ENCODE results near the gene AGPAT4. TPM values are rescaled to one million over a fixed set of nuclear protein-coding genes. Genes with fewer than 3 reads are reported as not detected.

The AGPAT4 gene
- total and polyA plus RNA-seq, 2 of the 13 experiments (the other 11 are each of a cell fraction or from before 2014, with no cell fraction given): 0.07 to 0.13 TPM

- H3K27me3 ChIP-seq (ENCODE audit: control insufficient read depth in 1 of 2, insufficient read depth in 2 of 2, low read length in 2 of 2): no peaks in the 10 kb centered on the region; a peak in 1 of 5 replicates
- FAIRE-seq: no peak
- H3K36me3 ChIP-seq (replicated peaks in 1 of 2; ENCODE audit: control insufficient read depth in 1 of 2, insufficient read depth in 2 of 2, low read length in 2 of 2): no peaks in the 10 kb centered on the region
- no TSS peak for BruUV-seq (replicated peaks)
- ChIA-PET CTCF (ENCODE audit: low intra/inter-chr PET ratio, low total read pairs) (no interaction called here), POLR2A (no interaction called here)
- intact Hi-C loops (cut with micrococcal nuclease; ENCODE audit: unreplicated experiment): loop anchor here (5.0 kb wide), 1 partner anchor 231 kb away; no protein-coding TSS in a partner anchor
- 63% methylated on average over 11 of the region's 11 CpGs for WGBS (ENCODE audit: low lambda C conversion rate)
- H3K4me2 ChIP-seq (ENCODE audit: low read depth, low read length): no peak overlapping the region
- no peak overlapping the region for H3K9ac ChIP-seq (ENCODE audit: insufficient read depth, low read depth, low read length)
- H3K9me3 ChIP-seq (ENCODE audit: low read length): no peaks in the 10 kb centered on the region
- H3K4me3 ChIP-seq (replicated peaks in 1 of 3; ENCODE audit: insufficient read depth in 1 of 3, low read depth in 2 of 3, low read length in 3 of 3): no peak overlapping the region
- H3K27ac ChIP-seq (ENCODE audit: extremely low read length, insufficient read depth, low read length): no peak overlapping the region
- ATAC-seq: no peak
- H3K79me2 ChIP-seq (ENCODE audit: insufficient read depth, low read length): no peaks in the 10 kb centered on the region
- no peaks in the 10 kb centered on the region for H4K20me1 ChIP-seq (ENCODE audit: insufficient read depth, low read length)
- TF ChIP-seq, protein P1, sequence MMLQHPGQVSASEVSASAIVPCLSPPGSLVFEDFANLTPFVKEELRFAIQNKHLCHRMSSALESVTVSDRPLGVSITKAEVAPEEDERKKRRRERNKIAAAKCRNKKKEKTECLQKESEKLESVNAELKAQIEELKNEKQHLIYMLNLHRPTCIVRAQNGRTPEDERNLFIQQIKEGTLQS (CRISPR knock-in tag; IDR thresholded peaks at IDR 0.05): no peak
- TF ChIP-seq ZSCAN25 (CRISPR knock-in tag; IDR thresholded peaks at IDR 0.05) (no peak), FOSL2 (CRISPR knock-in tag; IDR thresholded peaks at IDR 0.05) (no peak), PTBP1 (IDR thresholded peaks at IDR 0.05; ENCODE audit: low read depth, low read length, poor library complexity, severe bottlenecking) (no peak), ZFP91 (CRISPR knock-in tag; IDR thresholded peaks at IDR 0.05; ENCODE audit: borderline replicate concordance) (no peak), ZSCAN20 (CRISPR knock-in tag; IDR thresholded peaks at IDR 0.05; ENCODE audit: borderline replicate concordance) (no peak), CEBPB (IDR thresholded peaks at IDR 0.05; ENCODE audit: borderline replicate concordance, low read depth, low read length) (no peak), NAIF1 (CRISPR knock-in tag; IDR thresholded peaks at IDR 0.05; ENCODE audit: borderline replicate concordance) (no peak)
- TF ChIP-seq, protein P2, sequence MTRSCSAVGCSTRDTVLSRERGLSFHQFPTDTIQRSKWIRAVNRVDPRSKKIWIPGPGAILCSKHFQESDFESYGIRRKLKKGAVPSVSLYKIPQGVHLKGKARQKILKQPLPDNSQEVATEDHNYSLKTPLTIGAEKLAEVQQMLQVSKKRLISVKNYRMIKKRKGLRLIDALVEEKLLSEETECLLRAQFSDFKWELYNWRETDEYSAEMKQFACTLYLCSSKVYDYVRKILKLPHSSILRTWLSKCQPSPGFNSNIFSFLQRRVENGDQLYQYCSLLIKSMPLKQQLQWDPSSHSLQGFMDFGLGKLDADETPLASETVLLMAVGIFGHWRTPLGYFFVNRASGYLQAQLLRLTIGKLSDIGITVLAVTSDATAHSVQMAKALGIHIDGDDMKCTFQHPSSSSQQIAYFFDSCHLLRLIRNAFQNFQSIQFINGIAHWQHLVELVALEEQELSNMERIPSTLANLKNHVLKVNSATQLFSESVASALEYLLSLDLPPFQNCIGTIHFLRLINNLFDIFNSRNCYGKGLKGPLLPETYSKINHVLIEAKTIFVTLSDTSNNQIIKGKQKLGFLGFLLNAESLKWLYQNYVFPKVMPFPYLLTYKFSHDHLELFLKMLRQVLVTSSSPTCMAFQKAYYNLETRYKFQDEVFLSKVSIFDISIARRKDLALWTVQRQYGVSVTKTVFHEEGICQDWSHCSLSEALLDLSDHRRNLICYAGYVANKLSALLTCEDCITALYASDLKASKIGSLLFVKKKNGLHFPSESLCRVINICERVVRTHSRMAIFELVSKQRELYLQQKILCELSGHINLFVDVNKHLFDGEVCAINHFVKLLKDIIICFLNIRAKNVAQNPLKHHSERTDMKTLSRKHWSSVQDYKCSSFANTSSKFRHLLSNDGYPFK (CRISPR knock-in tag; IDR thresholded peaks at IDR 0.05; ENCODE audit: borderline replicate concordance): no peak
- in situ Hi-C loops (cut with HindIII; ENCODE audit: extremely low pct_ligation_motif_present, low pct_unique_long_range_greater_than_20kb): no loop called here
- no peak for DNase-seq (ENCODE audit: low spot score)
- H3K4me1 ChIP-seq (ENCODE audit: insufficient read depth, low read length): peaks cover 33% of the 10 kb centered on the region
- no peak overlapping the region for H2AFZ ChIP-seq (ENCODE audit: low read length)
These were observed 132.7 kb downstream of the AGPAT4 start for GRCh38 chr6:161141173-161141572.

Measured in HepG2 (cell line).